H1 (cell line): ENCODE measurements around the gene CUBN. TPM values are rescaled to one million over a fixed set of nuclear protein-coding genes. Genes with fewer than 3 reads are reported as not detected.

Source experiments
- BACH1 ChIP-seq: IDR thresholded peaks from 2 replicates; pipeline ENCODE4 v1.6.1; 2012; ENCODE audit warnings: low read length, improper control_type of control experiment
- MAX ChIP-seq: IDR thresholded peaks from 2 replicates; pipeline ENCODE4 v1.6.1; 2012; ENCODE audit warnings: inconsistent platforms
- POU5F1 ChIP-seq: IDR thresholded peaks from 2 replicates; pipeline ENCODE4 v1.6.1; 2011; ENCODE audit warnings: low read depth, mild to moderate bottlenecking, low read length, moderate library complexity
- polyA plus RNA-seq, 7 experiments: library from polyadenylated mRNA; depleted of rRNA in 3 of 7; stranded (reverse) in 5 of 7; unstranded in 2 of 7; fragments of >200 nt in 5 of 7; fragments of 200-250 nt in 2 of 7; gene quantifications; 1 replicate in 5 of 7; 2 replicates in 1 of 7; 4 replicates in 1 of 7; pipeline versions ENCODE4 v1.2.1 to v1.2.3, GENCODE V29; 2011 to 2013; ENCODE audit warnings: missing spikeins in 2 of 7, mixed read lengths in 2 of 7
- total RNA-seq: library from RNA; stranded (reverse); fragmentation: NEBNext Ultra II Directional; extraction: Animal tissue kit (Norgen Biotek cat#: 25700); gene quantifications from 2 replicates; pipeline ENCODE4 v1.2.1, GENCODE V29; 2021

Gene CUBN
- total and polyA plus RNA-seq, 2 of the 8 experiments (the other 6 are each of a cell fraction or from before 2014, with no cell fraction given): 0.04 to 0.08 TPM

GRCh38 chr10:17025444-17026295, 103.9 kb downstream of the CUBN start (continued):
- TF ChIP-seq MAX (no peak), POU5F1 (no peak), BACH1 (no peak)
